Caco-2 (cell line): ENCODE results near the gene IRX4. TPM values are rescaled to one million over a fixed set of nuclear protein-coding genes. Genes with fewer than 3 reads are reported as not detected.

Source experiments
- BruUV-seq: library from RNA; stranded (reverse); fragments of 400-500 nt; replicated peaks from 2 replicates; lab custom pipeline; 2021; lab: Mats Ljungman, UMichigan
- CTCF ChIA-PET: fragments of 300-600 bp; sonication (Branson Sonifier 250); formaldehyde crosslinking; loops from one replicate; lab custom pipeline; 2022; ENCODE audit warnings: antibody characterized with exemption; lab: Charles Lee
- POLR2A ChIA-PET: fragments of 300-600 bp; sonication (Branson Sonifier 250); formaldehyde crosslinking; loops from one replicate; lab custom pipeline; 2022; ENCODE audit warnings: antibody characterized with exemption; lab: Charles Lee
- DNase-seq, 2 experiments: peaks; one replicate each; pipeline versions ENCODE4 v3.0.0 to v3.0.0-alpha.2; 2020 to 2022
- H3K27me3 ChIP-seq: replicated peaks from 2 replicates; pipeline ENCODE4 v1.6.0; 2011; ENCODE audit warnings: low read length; ENCODE audit not compliant: control insufficient read depth, insufficient read depth
- H3K36me3 ChIP-seq: 2 replicates; pipeline ENCODE4 v1.5.1; 2011; ENCODE audit warnings: low read length; ENCODE audit not compliant: control insufficient read depth, insufficient read depth
- H3K4me1 ChIP-seq: fragments of 250-450 bp; sonication (Bioruptor Pico); 2 replicates; pipeline ENCODE4 v1.5.1; 2020; ENCODE audit warnings: mild to moderate bottlenecking
- H3K4me3 ChIP-seq: 2 replicates; pipeline ENCODE4 v1.5.1; 2011; ENCODE audit warnings: low read depth, mild to moderate bottlenecking, control low read depth, low read length
- H3K9me3 ChIP-seq: fragments of 250-450 bp; sonication (Bioruptor Pico); 2 replicates; pipeline ENCODE4 v1.5.1; 2020; ENCODE audit warnings: mild to moderate bottlenecking, moderate library complexity
- H3K27ac Mint-ChIP-seq: one replicate; pipeline ENCODE4 v1.8.0; 2022; ENCODE audit warnings: mixed read lengths; ENCODE audit not compliant: unreplicated experiment
- H3K27me3 Mint-ChIP-seq: one replicate; pipeline ENCODE4 v1.8.0; 2022; ENCODE audit warnings: mixed read lengths; ENCODE audit not compliant: insufficient read depth, unreplicated experiment
- H3K36me3 Mint-ChIP-seq: one replicate; pipeline ENCODE4 v1.8.0; 2022; ENCODE audit warnings: mild to moderate bottlenecking, mixed read lengths; ENCODE audit not compliant: insufficient read depth, unreplicated experiment
- H3K4me1 Mint-ChIP-seq: one replicate; pipeline ENCODE4 v1.8.0; 2022; ENCODE audit warnings: low read depth, mixed read lengths; ENCODE audit not compliant: unreplicated experiment
- H3K4me3 Mint-ChIP-seq: one replicate; pipeline ENCODE4 v1.8.0; 2022; ENCODE audit warnings: mild to moderate bottlenecking, moderate library complexity, mixed read lengths; ENCODE audit not compliant: unreplicated experiment
- H3K9me3 Mint-ChIP-seq: one replicate; pipeline ENCODE4 v1.8.0; 2022; ENCODE audit warnings: mixed read lengths; ENCODE audit not compliant: unreplicated experiment
- intact Hi-C: fragments of 100-400 bp; cut with micrococcal nuclease; formaldehyde crosslinking; loops from one replicate; pipeline ENCODE4 v1.10.0; 2022; ENCODE audit not compliant: unreplicated experiment
- total RNA-seq: library from RNA; stranded (reverse); gene quantifications from 2 replicates; pipeline ENCODE4 v1.2.3, GENCODE V29; 2022
- TF ChIP-seq, protein P1 (sequence below), 2 experiments: fragments of 200-600 bp in 1 of 2; IDR thresholded peaks; 1 replicate in 1 of 2; 2 replicates in 1 of 2; pipeline versions ENCODE4 v1.5.1 to v1.8.0; 2011 to 2022; ENCODE audit warnings: antibody characterized with exemption in 1 of 2, control low read depth in 1 of 2, inconsistent platforms in 1 of 2, low read depth in 1 of 2, low read length in 1 of 2, mild to moderate bottlenecking in 1 of 2, moderate library complexity in 1 of 2; ENCODE audit not compliant: insufficient read depth in 1 of 2, severe bottlenecking in 1 of 2, unreplicated experiment in 1 of 2

The IRX4 gene
- total RNA-seq, 1 experiment from 2014 or later = not detected

DNA sequence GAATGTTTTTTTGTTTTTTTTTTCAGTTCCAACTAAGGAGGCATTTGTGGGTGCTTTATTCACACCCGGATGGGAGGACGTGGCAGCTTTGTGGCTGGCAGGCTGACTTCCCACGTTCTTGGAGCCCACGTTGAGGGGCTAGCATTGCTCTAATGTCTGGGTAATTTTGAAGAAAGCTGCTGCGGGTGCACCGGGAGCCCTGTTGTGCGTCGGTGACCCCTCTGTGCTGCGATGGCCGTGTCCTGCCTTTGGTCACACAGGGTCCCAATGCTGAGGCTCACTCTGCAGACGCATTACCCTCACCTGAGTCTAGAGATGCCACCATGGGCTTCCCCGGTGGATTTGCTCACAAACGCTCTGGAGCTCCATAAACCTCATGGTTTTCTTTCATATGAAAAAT is 47.3 kb downstream of the IRX4 start:
- Histone ChIP-seq H3K4me1 (no peaks in the 10 kb centered on the region), H3K27me3 (no peaks in the 10 kb centered on the region), H3K9me3 (no peaks in the 10 kb centered on the region), H3K36me3 (no peaks in the 10 kb centered on the region), H3K4me3 (no peak overlapping the region)
- no peaks in the 10 kb centered on the region for H3K4me1 Mint-ChIP-seq
- DNase-seq = no peak
- intact Hi-C loops = no loop called here
- H3K36me3 Mint-ChIP-seq = no peaks in the 10 kb centered on the region
- H3K27me3 Mint-ChIP-seq = no peaks in the 10 kb centered on the region
- BruUV-seq = no TSS peak
- H3K9me3 Mint-ChIP-seq = no peaks in the 10 kb centered on the region
- POLR2A ChIA-PET = no interaction called here
- CTCF ChIA-PET = interaction anchor here (0.5 kb wide), 1 partner anchor 40 kb away, joined by 5 read pairs; no protein-coding TSS in a partner anchor
- TF ChIP-seq, protein P1, sequence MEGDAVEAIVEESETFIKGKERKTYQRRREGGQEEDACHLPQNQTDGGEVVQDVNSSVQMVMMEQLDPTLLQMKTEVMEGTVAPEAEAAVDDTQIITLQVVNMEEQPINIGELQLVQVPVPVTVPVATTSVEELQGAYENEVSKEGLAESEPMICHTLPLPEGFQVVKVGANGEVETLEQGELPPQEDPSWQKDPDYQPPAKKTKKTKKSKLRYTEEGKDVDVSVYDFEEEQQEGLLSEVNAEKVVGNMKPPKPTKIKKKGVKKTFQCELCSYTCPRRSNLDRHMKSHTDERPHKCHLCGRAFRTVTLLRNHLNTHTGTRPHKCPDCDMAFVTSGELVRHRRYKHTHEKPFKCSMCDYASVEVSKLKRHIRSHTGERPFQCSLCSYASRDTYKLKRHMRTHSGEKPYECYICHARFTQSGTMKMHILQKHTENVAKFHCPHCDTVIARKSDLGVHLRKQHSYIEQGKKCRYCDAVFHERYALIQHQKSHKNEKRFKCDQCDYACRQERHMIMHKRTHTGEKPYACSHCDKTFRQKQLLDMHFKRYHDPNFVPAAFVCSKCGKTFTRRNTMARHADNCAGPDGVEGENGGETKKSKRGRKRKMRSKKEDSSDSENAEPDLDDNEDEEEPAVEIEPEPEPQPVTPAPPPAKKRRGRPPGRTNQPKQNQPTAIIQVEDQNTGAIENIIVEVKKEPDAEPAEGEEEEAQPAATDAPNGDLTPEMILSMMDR (IDR thresholded peaks at IDR 0.05; ENCODE audit: insufficient read depth in 1 of 2, low read depth in 1 of 2, low read length in 1 of 2, severe bottlenecking in 1 of 2, unreplicated experiment in 1 of 2) = no peak
- no peak overlapping the region for H3K27ac Mint-ChIP-seq
- no peak overlapping the region for H3K4me3 Mint-ChIP-seq

DNA sequence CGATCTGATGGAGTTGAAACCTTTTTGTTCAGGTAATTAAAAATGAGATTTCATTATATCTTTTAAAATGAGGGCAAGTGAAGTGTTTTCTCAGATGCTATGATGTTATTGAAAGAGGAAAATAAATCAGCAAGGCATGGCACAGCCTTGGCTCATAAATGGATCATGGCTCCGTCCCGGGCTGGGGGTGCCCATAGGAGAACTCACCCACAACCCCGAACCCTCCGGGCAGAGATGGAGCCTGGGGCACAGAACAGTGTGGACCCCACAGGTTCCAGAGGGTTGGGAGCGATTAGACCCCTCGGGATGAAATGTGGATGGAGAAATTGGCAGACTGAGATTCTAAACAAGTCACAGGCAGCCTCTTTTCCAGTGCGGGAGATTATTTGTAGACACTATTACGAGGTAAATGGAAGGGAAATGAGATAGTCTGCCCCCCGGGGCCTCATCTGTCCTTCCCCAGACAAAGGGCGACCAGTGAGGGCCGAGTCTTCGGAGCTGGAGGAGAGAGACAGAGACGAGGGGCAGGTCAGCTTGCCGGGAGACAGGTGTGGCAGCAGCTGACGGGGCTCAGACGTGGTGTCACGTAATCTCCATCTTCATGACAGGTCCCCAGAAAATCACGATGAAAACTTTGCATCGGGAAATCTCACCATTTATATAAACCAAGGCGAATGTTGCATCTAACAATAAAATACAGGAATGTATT is 47.9 kb downstream of the IRX4 start:
- DNase-seq = no peak
- no peaks in the 10 kb centered on the region for H3K4me1 Mint-ChIP-seq
- peaks cover 4% of the 10 kb centered on the region for H3K36me3 Mint-ChIP-seq
- no peaks in the 10 kb centered on the region for H3K27me3 Mint-ChIP-seq
- CTCF ChIA-PET = interaction anchor here (0.5 kb wide), 1 partner anchor 39 kb away, joined by 5 read pairs; no protein-coding TSS in a partner anchor
- no peak overlapping the region for H3K4me3 Mint-ChIP-seq
- H3K9me3 ChIP-seq = no peaks in the 10 kb centered on the region
- H3K4me1 ChIP-seq = no peaks in the 10 kb centered on the region
- no peak overlapping the region for H3K4me3 ChIP-seq
- no peaks in the 10 kb centered on the region for H3K9me3 Mint-ChIP-seq
- H3K27ac Mint-ChIP-seq = no peak overlapping the region
- H3K36me3 ChIP-seq = no peaks in the 10 kb centered on the region
- intact Hi-C loops = no loop called here
- TF ChIP-seq, protein P1 (IDR thresholded peaks at IDR 0.05; ENCODE audit: insufficient read depth in 1 of 2, low read depth in 1 of 2, low read length in 1 of 2, severe bottlenecking in 1 of 2, unreplicated experiment in 1 of 2) = no peak
- BruUV-seq = no TSS peak
- no peaks in the 10 kb centered on the region for H3K27me3 ChIP-seq
- POLR2A ChIA-PET = no interaction called here

DNA sequence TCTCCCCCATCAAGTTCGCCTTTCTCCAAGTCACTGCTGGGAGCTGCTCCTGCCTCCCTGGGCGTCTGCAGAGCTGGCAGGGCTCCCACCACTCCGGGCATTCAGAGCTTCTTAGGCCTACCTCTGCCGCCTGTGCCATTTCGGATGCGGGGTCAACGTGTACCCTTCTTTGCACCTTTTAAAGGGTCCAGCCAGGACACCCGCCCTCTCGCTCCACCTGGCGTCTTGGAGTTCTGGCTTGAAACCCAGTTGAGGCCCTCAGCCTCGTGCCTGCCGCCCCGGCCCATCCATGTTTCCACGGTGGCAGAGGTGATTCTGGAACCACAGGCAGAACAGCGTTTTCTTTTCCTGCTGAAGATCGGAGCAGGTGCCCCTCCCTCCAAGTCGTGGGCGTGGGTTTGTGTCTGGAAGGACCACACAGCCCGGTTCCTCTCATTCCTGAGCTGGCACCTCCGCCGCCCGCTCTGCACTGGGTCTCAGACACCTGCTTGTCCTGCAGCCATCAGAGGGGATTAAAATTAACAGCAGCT is 48.6 kb downstream of the IRX4 start:
- H3K9me3 ChIP-seq = no peaks in the 10 kb centered on the region
- H3K36me3 ChIP-seq = no peaks in the 10 kb centered on the region
- ChIA-PET CTCF (no interaction called here), POLR2A (no interaction called here)
- Mint-ChIP-seq H3K27me3 (no peaks in the 10 kb centered on the region), H3K9me3 (no peaks in the 10 kb centered on the region), H3K4me1 (no peaks in the 10 kb centered on the region), H3K36me3 (peaks cover 6% of the 10 kb centered on the region), H3K4me3 (no peak overlapping the region), H3K27ac (no peak overlapping the region)
- H3K4me3 ChIP-seq = no peak overlapping the region
- intact Hi-C loops = no loop called here
- H3K27me3 ChIP-seq = no peaks in the 10 kb centered on the region
- TF ChIP-seq, protein P1 (IDR thresholded peaks at IDR 0.05; ENCODE audit: insufficient read depth in 1 of 2, low read depth in 1 of 2, low read length in 1 of 2, severe bottlenecking in 1 of 2, unreplicated experiment in 1 of 2) = no peak
- no peaks in the 10 kb centered on the region for H3K4me1 ChIP-seq
- no peak for DNase-seq
- BruUV-seq = no TSS peak
